ENCODE results near the gene LYRM7. TPM values are rescaled to one million over a fixed set of nuclear protein-coding genes. Genes with fewer than 3 reads are reported as not detected.
"Not testable (repeated sequence)": the region's sequence is repeated elsewhere in the genome, so short reads cannot be mapped to it uniquely, and the experiment has no call there.

LYRM7 gene
- total RNA-seq, 4 donors from 2014 or later, result 7.0 to 10.4 (median 8.0) TPM

- WGBS, result 74% methylated on average over 2 of the region's 2 CpGs
- TF ChIP-seq POLR2AphosphoS5 (IDR thresholded peaks at IDR 0.05) (no peak), EP300 (IDR thresholded peaks at IDR 0.05) (no peak), CTCF (IDR thresholded peaks at IDR 0.05) (no peak), POLR2A (IDR thresholded peaks at IDR 0.05) (no peak)
- no peak for DNase-seq (ENCODE audit: low spot score in 2 of 2)
- H3K27ac ChIP-seq, result no peak overlapping the region
- H3K27me3 ChIP-seq, result no peaks in the 10 kb centered on the region
- H3K4me3 ChIP-seq, result no peak overlapping the region
- H3K9me3 ChIP-seq, result no peaks in the 10 kb centered on the region
- no peaks in the 10 kb centered on the region for H3K4me1 ChIP-seq
- H3K36me3 ChIP-seq, result no peaks in the 10 kb centered on the region
Observed at GRCh38 chr5:131245948-131246347, 75.2 kb downstream of the LYRM7 start.

GRCh38 chr5:131246504-131246903 is 75.8 kb downstream of the LYRM7 start:
- no peaks in the 10 kb centered on the region for H3K4me1 ChIP-seq
- TF ChIP-seq EP300 (IDR thresholded peaks at IDR 0.05) (no peak), POLR2A (IDR thresholded peaks at IDR 0.05) (no peak), CTCF (IDR thresholded peaks at IDR 0.05) (no peak), POLR2AphosphoS5 (IDR thresholded peaks at IDR 0.05) (no peak)
- H3K9me3 ChIP-seq, result no peaks in the 10 kb centered on the region
- no peak overlapping the region for H3K27ac ChIP-seq
- WGBS, result 91% methylated on average over 4 of the region's 4 CpGs
- no peaks in the 10 kb centered on the region for H3K36me3 ChIP-seq
- H3K27me3 ChIP-seq, result no peaks in the 10 kb centered on the region
- no peak for DNase-seq (ENCODE audit: low spot score in 2 of 2)
- H3K4me3 ChIP-seq, result no peak overlapping the region

GRCh38 chr5:131250751-131251475 is 80.2 kb downstream of the LYRM7 start:
- no peak overlapping the region for H3K27ac ChIP-seq

GRCh38 chr5:131252824-131253171 is 82.1 kb downstream of the LYRM7 start:
- Histone ChIP-seq H3K36me3 (no peaks in the 10 kb centered on the region), H3K4me1 (peaks cover 3% of the 10 kb centered on the region), H3K27me3 (no peaks in the 10 kb centered on the region), H3K4me3 (no peak overlapping the region), H3K9me3 (no peaks in the 10 kb centered on the region), H3K27ac (peak overlapping the region; percentile 50)
- WGBS, result 76% methylated on average over 6 of the region's 6 CpGs
- TF ChIP-seq POLR2A (IDR thresholded peaks at IDR 0.05) (peak in 1 of 2 donors; percentile 34), EP300 (IDR thresholded peaks at IDR 0.05) (no peak)
- DNase-seq (ENCODE audit: low spot score in 2 of 2), result no peak

More at GRCh38 chr5:131250751-131251475, 80.2 kb downstream of the LYRM7 start:
- TF ChIP-seq CTCF (IDR thresholded peaks at IDR 0.05) (no peak), EP300 (IDR thresholded peaks at IDR 0.05) (no peak), POLR2A (IDR thresholded peaks at IDR 0.05) (no peak)
- no peaks in the 10 kb centered on the region for H3K27me3 ChIP-seq
- no peak overlapping the region for H3K4me3 ChIP-seq
- H3K9me3 ChIP-seq, result no peaks in the 10 kb centered on the region
- no peaks in the 10 kb centered on the region for H3K4me1 ChIP-seq
- WGBS, result 75% methylated on average over 3 of the region's 3 CpGs
- no peaks in the 10 kb centered on the region for H3K36me3 ChIP-seq
- no peak for DNase-seq (ENCODE audit: low spot score in 2 of 2)

GRCh38 chr5:131254025-131254424 is 83.3 kb downstream of the LYRM7 start:
- not testable (repeated sequence) for H3K4me3 ChIP-seq

GRCh38 chr5:131254741-131255140 is 84.0 kb downstream of the LYRM7 start:
- Histone ChIP-seq H3K4me1 (peaks cover 8% of the 10 kb centered on the region), H3K4me3 (no peak overlapping the region), H3K36me3 (no peaks in the 10 kb centered on the region), H3K9me3 (no peaks in the 10 kb centered on the region), H3K27ac (no peak overlapping the region), H3K27me3 (no peaks in the 10 kb centered on the region)
- TF ChIP-seq EP300 (IDR thresholded peaks at IDR 0.05), result no peak
- no peak for TF ChIP-seq POLR2AphosphoS5 (IDR thresholded peaks at IDR 0.05)
- no peak for TF ChIP-seq POLR2A (IDR thresholded peaks at IDR 0.05)
- TF ChIP-seq CTCF (IDR thresholded peaks at IDR 0.05), result no peak
- WGBS, result 72% methylated on average over 2 of the region's 2 CpGs
- DNase-seq (ENCODE audit: low spot score in 2 of 2), result no peak

More at GRCh38 chr5:131254025-131254424, 83.3 kb downstream of the LYRM7 start:
- H3K27ac ChIP-seq; H3K9me3 ChIP-seq; H3K4me1 ChIP-seq; H3K36me3 ChIP-seq; DNase-seq (ENCODE audit: low spot score in 2 of 2); H3K27me3 ChIP-seq: not testable (repeated sequence)
- 85% methylated on average over 10 of the region's 10 CpGs for WGBS

Other genes starting within 250 kb of the LYRM7 start
- 100 to 1,000 TPM; 150 to 239 (median 206) TPM for gene HINT1, start 5.7 kb upstream of the LYRM7 start, total RNA-seq
- 10 to 100 TPM; 32.4 to 46.6 (median 36.7) TPM for gene CDC42SE2, start 93.1 kb downstream of the LYRM7 start, total RNA-seq